Activated B cell treated with CpG ODN at 0.5 μM for 24 hours (primary cell): ENCODE results near the gene NPRL2. TPM values are rescaled to one million over a fixed set of nuclear protein-coding genes. Genes with fewer than 3 reads are reported as not detected.

Source experiments
- ATAC-seq: fragments of 200-7000 bp; cut with Tn5 transposase; one replicate; pipeline ENCODE4 v1.10.0; 2021; ENCODE audit warnings: low read depth, mild to moderate bottlenecking, moderate library complexity
- CTCF ChIA-PET: fragments of 350-600 bp; sonication (Branson Sonifier 250); formaldehyde crosslinking; loops from one replicate; lab custom pipeline; 2021; ENCODE audit warnings: antibody characterized with exemption; lab: Charles Lee
- POLR2A ChIA-PET: fragments of 350-600 bp; sonication (Branson Sonifier 250); formaldehyde crosslinking; loops from one replicate; lab custom pipeline; 2021; ENCODE audit warnings: antibody characterized with exemption; lab: Charles Lee
- DNase-seq: peaks from one replicate; pipeline ENCODE4 v3.0.0; 2022
- H3K27ac Mint-ChIP-seq: one replicate; pipeline ENCODE4 v1.8.0; 2020; ENCODE audit warnings: mixed read lengths
- H3K27me3 Mint-ChIP-seq: one replicate; pipeline ENCODE4 v1.8.0; 2021; ENCODE audit warnings: mixed read lengths
- H3K36me3 Mint-ChIP-seq: one replicate; pipeline ENCODE4 v1.8.0; 2021; ENCODE audit warnings: low read depth, mixed read lengths
- H3K4me1 Mint-ChIP-seq: one replicate; pipeline ENCODE4 v1.8.0; 2021; ENCODE audit warnings: mixed read lengths
- H3K4me3 Mint-ChIP-seq: one replicate; pipeline ENCODE4 v1.8.0; 2020; ENCODE audit warnings: mild to moderate bottlenecking, mixed read lengths
- H3K9me3 Mint-ChIP-seq: one replicate; pipeline ENCODE4 v1.8.0; 2020; ENCODE audit warnings: mixed read lengths
- intact Hi-C: fragments of 100-400 bp; cut with micrococcal nuclease; formaldehyde crosslinking; loops from one replicate; pipeline ENCODE4 v1.15.1; 2024
- total RNA-seq: library from RNA; stranded (reverse); gene quantifications from 2 replicates; pipeline ENCODE4 v1.2.3, GENCODE V29; 2022
- TF ChIP-seq, protein P1 (sequence below): fragments of 200-600 bp; IDR thresholded peaks from one replicate; pipeline ENCODE4 v1.8.0; 2022; ENCODE audit warnings: antibody characterized with exemption, mild to moderate bottlenecking

NPRL2 gene
- total RNA-seq, 1 donor from 2014 or later: 23.6 TPM

DNA sequence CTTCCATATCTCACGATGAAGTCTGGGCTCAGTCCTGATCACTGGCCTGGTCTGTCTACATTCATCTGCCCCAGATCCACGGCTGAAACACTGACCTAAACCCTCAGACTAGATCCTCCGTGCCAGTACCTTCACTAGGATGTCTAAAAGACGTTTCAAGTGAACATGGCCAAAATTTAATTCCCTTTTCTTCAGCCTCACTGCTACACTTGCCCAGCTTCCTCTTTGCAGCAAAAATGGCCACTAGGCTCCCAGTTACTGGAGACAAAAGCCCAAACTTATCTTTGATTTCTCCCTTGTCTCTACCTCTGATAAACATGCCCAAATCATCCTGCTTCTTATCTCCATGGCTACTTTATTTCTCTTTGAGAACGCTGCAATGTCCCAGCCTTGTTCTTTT, 11.6 kb downstream of the NPRL2 start:
- POLR2A ChIA-PET: interaction anchor here (0.6 to 6.5 kb wide), 12 partner anchors 9 to 1615 kb away, joined by 3 to 195 read pairs (median 7); partner anchors contain the start of genes CYB561D2, HYAL2, HYAL3 and NAA80

DNA sequence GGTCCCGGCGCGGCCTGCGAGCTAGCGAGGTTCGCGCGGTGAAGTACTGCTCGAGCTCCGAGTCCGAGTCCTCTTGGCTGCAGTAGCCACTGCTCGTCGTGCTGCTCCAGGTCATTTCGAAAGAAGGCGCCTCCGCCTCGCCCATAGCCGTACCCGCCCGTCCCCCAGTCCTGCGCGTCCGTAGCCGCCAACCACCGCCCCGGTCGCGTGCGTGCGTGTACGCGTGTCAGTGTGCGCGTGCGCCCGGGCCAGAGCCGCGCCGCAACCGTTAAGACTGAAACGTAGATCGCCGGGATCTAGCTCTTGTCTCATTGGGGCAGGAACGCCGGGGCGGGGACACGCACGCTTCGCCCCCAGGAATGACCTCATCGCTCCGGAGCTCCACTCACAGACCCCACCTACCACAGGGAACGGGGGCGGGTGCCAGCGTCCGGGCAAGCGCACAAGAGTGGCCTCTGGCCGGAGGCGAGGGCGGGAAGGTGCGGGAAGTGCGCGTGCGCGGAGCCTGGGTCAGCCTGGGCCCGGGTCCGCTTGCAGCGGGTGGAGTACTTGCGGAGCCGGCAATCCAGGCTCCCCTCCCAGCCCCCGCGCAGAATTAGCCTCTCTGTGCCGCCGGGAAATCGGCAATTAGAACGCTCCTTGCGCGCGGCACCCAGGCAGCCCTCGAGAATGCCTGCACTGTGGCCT, 13.3 kb downstream of the NPRL2 start:
- H3K27me3 Mint-ChIP-seq: no peaks in the 10 kb centered on the region

More for the DNA sequence above, 11.6 kb downstream of the NPRL2 start:
- H3K27ac Mint-ChIP-seq: peak overlapping the region; percentile 98
- H3K36me3 Mint-ChIP-seq: peaks cover 14% of the 10 kb centered on the region
- no peaks in the 10 kb centered on the region for H3K27me3 Mint-ChIP-seq
- peak overlapping the region; percentile 95 for H3K4me3 Mint-ChIP-seq
- CTCF ChIA-PET: interaction anchor here (3.8 kb wide), 1 partner anchor 9 kb away, joined by 16 read pairs; no protein-coding TSS in a partner anchor
- ATAC-seq (no peak), DNase-seq (no peak)
- H3K9me3 Mint-ChIP-seq: no peaks in the 10 kb centered on the region
- intact Hi-C loops: no loop called here
- H3K4me1 Mint-ChIP-seq: peaks cover 62% of the 10 kb centered on the region
- TF ChIP-seq, protein P1, sequence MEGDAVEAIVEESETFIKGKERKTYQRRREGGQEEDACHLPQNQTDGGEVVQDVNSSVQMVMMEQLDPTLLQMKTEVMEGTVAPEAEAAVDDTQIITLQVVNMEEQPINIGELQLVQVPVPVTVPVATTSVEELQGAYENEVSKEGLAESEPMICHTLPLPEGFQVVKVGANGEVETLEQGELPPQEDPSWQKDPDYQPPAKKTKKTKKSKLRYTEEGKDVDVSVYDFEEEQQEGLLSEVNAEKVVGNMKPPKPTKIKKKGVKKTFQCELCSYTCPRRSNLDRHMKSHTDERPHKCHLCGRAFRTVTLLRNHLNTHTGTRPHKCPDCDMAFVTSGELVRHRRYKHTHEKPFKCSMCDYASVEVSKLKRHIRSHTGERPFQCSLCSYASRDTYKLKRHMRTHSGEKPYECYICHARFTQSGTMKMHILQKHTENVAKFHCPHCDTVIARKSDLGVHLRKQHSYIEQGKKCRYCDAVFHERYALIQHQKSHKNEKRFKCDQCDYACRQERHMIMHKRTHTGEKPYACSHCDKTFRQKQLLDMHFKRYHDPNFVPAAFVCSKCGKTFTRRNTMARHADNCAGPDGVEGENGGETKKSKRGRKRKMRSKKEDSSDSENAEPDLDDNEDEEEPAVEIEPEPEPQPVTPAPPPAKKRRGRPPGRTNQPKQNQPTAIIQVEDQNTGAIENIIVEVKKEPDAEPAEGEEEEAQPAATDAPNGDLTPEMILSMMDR: no peak

DNA sequence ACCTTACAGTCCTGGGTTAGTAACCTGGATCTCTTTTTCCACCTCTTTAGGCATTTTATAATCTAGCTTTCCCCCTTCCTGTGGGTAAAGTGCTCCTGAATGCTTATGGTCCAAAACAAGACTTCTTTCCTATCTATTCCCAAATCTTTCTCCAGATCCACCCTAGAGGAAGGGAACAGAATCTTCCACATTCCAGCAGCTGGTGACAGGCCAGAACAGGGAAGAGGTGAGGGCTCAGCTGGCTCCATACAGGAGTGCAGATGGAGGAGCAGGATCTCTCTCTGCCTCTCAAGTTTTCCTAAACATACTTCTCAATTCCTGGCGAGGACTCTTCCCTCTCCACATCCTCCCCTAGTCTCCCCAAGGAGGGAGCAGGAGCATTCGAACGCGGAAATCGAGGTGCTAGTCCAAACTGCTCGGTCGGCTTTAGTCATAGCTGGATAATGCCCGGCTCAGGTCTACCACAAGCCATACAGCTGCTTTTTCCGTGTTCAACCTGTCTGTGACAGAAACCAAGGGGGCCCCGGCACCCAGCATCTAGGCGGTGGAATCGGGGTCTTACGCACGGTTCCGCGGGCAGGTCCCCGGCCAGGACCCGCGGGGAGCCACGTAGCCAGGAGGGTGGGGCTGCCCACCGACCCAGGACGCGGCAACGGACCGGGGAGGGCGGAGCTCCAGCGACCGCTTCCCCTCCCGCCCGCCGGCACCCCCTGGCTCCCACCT, 14.0 kb downstream of the NPRL2 start:
- TF ChIP-seq, protein P1: no peak
- intact Hi-C loops: loop anchor here (1.0 to 2.0 kb wide), 4 partner anchors 8 to 37 kb away; partner anchors contain the start of genes HYAL3, NAA80, TMEM115 and TUSC2
- Mint-ChIP-seq H3K27ac (peak overlapping the region; percentile 98), H3K27me3 (no peaks in the 10 kb centered on the region), H3K36me3 (peaks cover 26% of the 10 kb centered on the region), H3K9me3 (no peaks in the 10 kb centered on the region), H3K4me3 (peak overlapping the region; percentile 95), H3K4me1 (peaks cover 68% of the 10 kb centered on the region)
- ChIA-PET CTCF (interaction anchor here (0.7 to 3.8 kb wide), 8 partner anchors 8 to 142 kb away, joined by 3 to 16 read pairs (median 6); partner anchors contain the start of genes CYB561D2, HYAL2, HYAL3 and NAA80), POLR2A (interaction anchor here (0.5 to 6.5 kb wide), 31 partner anchors 12 to 1436 kb away, joined by 3 to 195 read pairs (median 5); partner anchors contain the start of genes C3orf18, CISH, CYB561D2 and DCAF1)
- peak; percentile 35 for ATAC-seq
- DNase-seq: no peak

More for the DNA sequence above, 13.3 kb downstream of the NPRL2 start:
- ATAC-seq: peak; percentile 83
- intact Hi-C loops: loop anchor here (1.0 to 2.0 kb wide), 4 partner anchors 9 to 38 kb away; partner anchors contain the start of genes HYAL3, NAA80, TMEM115 and TUSC2
- Mint-ChIP-seq H3K4me1 (peaks cover 66% of the 10 kb centered on the region), H3K27ac (peak overlapping the region; percentile 98), H3K4me3 (peak overlapping the region; percentile 95), H3K36me3 (peaks cover 20% of the 10 kb centered on the region), H3K9me3 (no peaks in the 10 kb centered on the region)
- peak; percentile 90 for DNase-seq
- TF ChIP-seq, protein P1: no peak
- POLR2A ChIA-PET: interaction anchor here (0.5 to 6.5 kb wide), 35 partner anchors 8 to 1835 kb away, joined by 3 to 195 read pairs (median 5); partner anchors contain the start of genes C3orf18, CISH, CYB561D2 and DCAF1
- CTCF ChIA-PET: interaction anchor here (0.7 to 3.8 kb wide), 8 partner anchors 9 to 143 kb away, joined by 3 to 16 read pairs (median 6); partner anchors contain the start of genes CYB561D2, HYAL2, HYAL3 and NAA80

DNA sequence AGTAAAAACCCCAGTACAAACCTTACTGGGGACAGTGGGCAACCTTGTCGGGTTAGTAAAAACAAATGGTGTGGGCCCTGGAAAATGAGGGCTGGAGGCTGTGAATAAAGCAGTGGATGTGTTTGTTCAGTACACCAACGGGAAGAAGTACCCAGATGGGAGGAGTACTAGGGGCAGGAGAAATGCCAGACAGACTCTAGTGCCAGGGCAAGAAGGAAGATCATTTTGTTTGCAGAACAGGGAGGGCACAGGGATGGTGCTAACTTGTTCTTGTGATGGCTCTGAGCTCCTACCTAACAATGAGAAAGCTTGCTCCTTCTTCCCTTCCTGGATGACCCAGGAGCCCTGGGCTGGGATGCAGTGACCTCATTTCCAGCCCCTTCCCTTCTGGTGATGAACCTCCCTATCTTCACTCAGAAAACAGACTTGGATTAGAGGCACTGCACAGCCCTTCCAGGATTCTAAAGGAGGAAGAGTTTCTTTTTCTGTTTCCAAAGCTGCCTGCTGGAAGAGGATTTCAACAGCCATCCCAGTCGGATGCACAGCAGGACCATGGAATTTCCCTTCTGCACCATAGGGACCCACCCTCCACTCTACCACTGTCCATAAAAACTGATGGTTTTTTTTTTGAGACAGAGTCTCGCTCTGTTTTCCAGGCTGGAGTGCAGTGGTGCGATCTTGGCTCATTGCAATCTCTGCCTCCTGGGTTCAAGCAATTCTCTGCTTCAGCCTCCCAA, 16.1 kb downstream of the NPRL2 start:
- intact Hi-C loops: no loop called here
- no peak for DNase-seq
- TF ChIP-seq, protein P1: no peak
- ATAC-seq: no peak
- Mint-ChIP-seq H3K27me3 (no peaks in the 10 kb centered on the region), H3K9me3 (no peaks in the 10 kb centered on the region), H3K27ac (peak overlapping the region; percentile 7), H3K4me3 (no peak overlapping the region), H3K4me1 (peaks cover 53% of the 10 kb centered on the region), H3K36me3 (peaks cover 44% of the 10 kb centered on the region)
- ChIA-PET POLR2A (interaction anchor here (0.8 to 1.3 kb wide), 2 partner anchors 10 to 13 kb away, joined by 3 to 4 read pairs; no protein-coding TSS in a partner anchor), CTCF (no interaction called here)
